IMR-90 (cell line): Measurements from ENCODE around the gene HYDIN. TPM values are rescaled to one million over a fixed set of nuclear protein-coding genes. Genes with fewer than 3 reads are reported as not detected.
"Not testable (repeated sequence)": the region's sequence is repeated elsewhere in the genome, so short reads cannot be mapped to it uniquely, and the experiment has no call there.

Experiments
- ATAC-seq: fragments of 200-7000 bp; cut with Tn5 transposase; 2 replicates; pipeline ENCODE4 v1.9.1; 2020; ENCODE audit warnings: low read depth, mild to moderate bottlenecking, moderate library complexity
- BruUV-seq: library from RNA; stranded (reverse); fragments of 400-500 nt; replicated peaks from 2 replicates; lab custom pipeline; 2021; lab: Mats Ljungman, UMichigan
- CTCF ChIA-PET: fragments of 300-600 bp; formaldehyde crosslinking; extraction: SDS; loops from one replicate; lab custom pipeline; 2021; ENCODE audit warnings: antibody characterized with exemption; lab: Yijun Ruan, JAX
- POLR2A ChIA-PET: fragments of 300-600 bp; sonication (Branson Sonifier 250); formaldehyde crosslinking; loops from one replicate; lab custom pipeline; 2022; ENCODE audit warnings: antibody characterized with exemption; ENCODE audit not compliant: unreplicated experiment; lab: Charles Lee
- DNase-seq: peaks from one replicate; pipeline ENCODE4 v3.0.0; 2013
- H2AFZ ChIP-seq: replicated peaks from 2 replicates; pipeline ENCODE3; 2013; ENCODE audit warnings: low read length, mild to moderate bottlenecking; ENCODE audit not compliant: poor library complexity
- H2AK5ac ChIP-seq: 2 replicates; pipeline ENCODE4 v1.6.1; 2013; ENCODE audit warnings: low read depth, low read length, inconsistent platforms
- H2AK9ac ChIP-seq: replicated peaks from 2 replicates; pipeline ENCODE3; 2013; ENCODE audit warnings: mild to moderate bottlenecking, low read depth, low read length, moderate library complexity; ENCODE audit not compliant: poor library complexity
- H2BK120ac ChIP-seq: 2 replicates; pipeline ENCODE4 v1.6.1; 2013; ENCODE audit warnings: low read depth, low read length, inconsistent platforms
- H2BK15ac ChIP-seq: 3 replicates; pipeline ENCODE4 v1.6.1; 2013; ENCODE audit warnings: low read depth, low read length, inconsistent platforms
- H2BK20ac ChIP-seq: 2 replicates; pipeline ENCODE4 v1.6.1; 2013; ENCODE audit warnings: low read depth, mild to moderate bottlenecking, inconsistent platforms, low read length, moderate library complexity
- H2BK5ac ChIP-seq: 2 replicates; pipeline ENCODE4 v1.6.1; 2013; ENCODE audit warnings: mild to moderate bottlenecking, low read depth, low read length, inconsistent platforms; ENCODE audit not compliant: poor library complexity, severe bottlenecking
- H3K14ac ChIP-seq: replicated peaks from 2 replicates; pipeline ENCODE4 v1.6.1; 2013; ENCODE audit warnings: low read depth, low read length, inconsistent platforms
- H3K18ac ChIP-seq: 2 replicates; pipeline ENCODE4 v1.6.1; 2013; ENCODE audit warnings: low read depth, low read length, control low read depth
- H3K23ac ChIP-seq: 2 replicates; pipeline ENCODE4 v1.6.1; 2013; ENCODE audit warnings: low read depth, low read length, inconsistent platforms
- H3K27ac ChIP-seq: 2 replicates; pipeline ENCODE4 v1.5.1; 2013; ENCODE audit warnings: mild to moderate bottlenecking, control low read depth, low read length; ENCODE audit not compliant: insufficient read depth
- H3K27me3 ChIP-seq: 2 replicates; pipeline ENCODE4 v1.6.1; 2013; ENCODE audit warnings: low read length; ENCODE audit not compliant: control insufficient read depth, insufficient read depth
- H3K36me3 ChIP-seq: 2 replicates; pipeline ENCODE4 v1.6.1; 2013; ENCODE audit warnings: low read length, mixed read lengths; ENCODE audit not compliant: control insufficient read depth, insufficient read depth
- H3K4ac ChIP-seq: 2 replicates; pipeline ENCODE4 v1.6.1; 2013; ENCODE audit warnings: low read depth, low read length, inconsistent platforms
- H3K4me1 ChIP-seq: 2 replicates; pipeline ENCODE4 v1.6.1; 2013; ENCODE audit warnings: low read length, mixed read lengths; ENCODE audit not compliant: control insufficient read depth, insufficient read depth
- H3K4me2 ChIP-seq: 2 replicates; pipeline ENCODE4 v1.6.1; 2013; ENCODE audit warnings: low read depth, mild to moderate bottlenecking, control low read depth, low read length, moderate library complexity
- H3K4me3 ChIP-seq: 2 replicates; pipeline ENCODE4 v1.5.1; 2013; ENCODE audit warnings: low read depth, mild to moderate bottlenecking, control low read depth, low read length, moderate library complexity; ENCODE audit not compliant: insufficient read depth
- H3K56ac ChIP-seq: 2 replicates; pipeline ENCODE4 v1.6.1; 2013; ENCODE audit warnings: low read length, inconsistent platforms; ENCODE audit not compliant: insufficient read depth; ENCODE audit errors: extremely low read depth
- H3K79me1 ChIP-seq, 2 experiments: 2 replicates each; pipeline ENCODE4 v1.6.1; 2013; ENCODE audit warnings: low read length in 2 of 2, inconsistent platforms in 1 of 2, low read depth in 1 of 2
- H3K9ac ChIP-seq: 2 replicates; pipeline ENCODE4 v1.6.1; 2013; ENCODE audit warnings: low read depth, low read length, control low read depth
- H3K9me1 ChIP-seq: 2 replicates; pipeline ENCODE4 v1.6.1; 2013; ENCODE audit warnings: low read length, inconsistent platforms; ENCODE audit not compliant: insufficient read depth
- H3K9me3 ChIP-seq: 2 replicates; pipeline ENCODE4 v1.6.1; 2013; ENCODE audit warnings: low read length; ENCODE audit not compliant: control insufficient read depth, insufficient read depth
- H4K20me1 ChIP-seq: 2 replicates; pipeline ENCODE4 v1.6.1; 2013; ENCODE audit warnings: low read length, inconsistent platforms; ENCODE audit not compliant: insufficient read depth
- H4K5ac ChIP-seq: 2 replicates; pipeline ENCODE4 v1.6.1; 2013; ENCODE audit warnings: mild to moderate bottlenecking, low read depth, low read length, control low read depth
- H4K8ac ChIP-seq, 2 experiments: 2 replicates each; pipeline ENCODE4 v1.6.1; 2013; ENCODE audit warnings: low read depth in 2 of 2, low read length in 2 of 2, control low read depth in 1 of 2, inconsistent platforms in 1 of 2
- H4K91ac ChIP-seq: 2 replicates; pipeline ENCODE4 v1.6.1; 2013; ENCODE audit warnings: low read depth, low read length, inconsistent platforms; ENCODE audit not compliant: insufficient read depth
- WGBS, 2 experiments: methylation state at CpG; one replicate each; pipeline versions ENCODE4 v1.1.5 to v1.1.7; 2013; ENCODE audit warnings: missing lambda C conversion rate in 2 of 2; ENCODE audit not compliant: insufficient read length in 1 of 2; ENCODE audit errors: extremely low coverage in 2 of 2; 5-methylcytosine and 5-hydroxymethylcytosine counted together
- dilution Hi-C: fragments of 300-500 bp; cut with HindIII; formaldehyde crosslinking; loops from one replicate; pipeline ENCODE4 v1.14.3; 2018; ENCODE audit warnings: low sequenced_read_pairs; ENCODE audit not compliant: unreplicated experiment
- in situ Hi-C: fragments of 300-500 bp; cut with MboI; formaldehyde crosslinking; loops from 3 replicates; pipeline ENCODE4 v1.14.3; 2019; ENCODE audit warnings: low sequenced_read_pairs, inconsistent platforms, mixed read lengths
- intact Hi-C: fragments of 100-400 bp; cut with micrococcal nuclease; formaldehyde crosslinking; loops from 2 replicates; pipeline ENCODE4 v1.10.0; 2022
- polyA plus RNA-seq, 3 experiments: library from polyadenylated mRNA; depleted of rRNA; stranded (reverse); fragments of >200 nt; gene quantifications; 2 replicates each; pipeline ENCODE4 v1.2.3, GENCODE V29; 2012; ENCODE audit warnings: low replicate concordance in 1 of 3
- total RNA-seq: library from RNA; depleted of rRNA; stranded (reverse); fragments of >200 nt; gene quantifications from 2 replicates; pipeline ENCODE4 v1.2.3, GENCODE V29; 2012

The HYDIN gene
- total and polyA plus RNA-seq, 2 of the 4 experiments (the other 2 are of a cell fraction) = 0.18 to 0.27 TPM

DNA sequence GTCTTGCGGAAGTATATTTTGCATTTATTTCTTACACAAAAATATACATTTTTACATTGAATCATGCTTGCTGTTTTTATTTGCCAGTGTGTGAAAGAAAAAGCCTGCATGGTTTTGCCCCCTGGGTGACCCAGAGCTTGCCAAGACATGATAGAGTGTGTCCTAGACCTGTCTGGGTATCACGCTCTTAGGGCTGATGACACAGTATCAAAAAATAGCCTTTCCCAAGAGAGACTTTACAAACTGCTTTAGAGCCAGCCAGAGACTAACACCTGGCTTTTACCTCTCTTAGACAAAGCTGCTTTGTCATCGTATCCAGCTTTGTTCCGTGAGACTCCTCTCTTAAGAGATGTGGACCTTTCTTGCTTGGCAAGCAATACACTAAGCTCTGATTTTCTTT lies 160.7 kb downstream of the HYDIN start:
- H2AK9ac ChIP-seq, H2AK5ac ChIP-seq, H4K91ac ChIP-seq, BruUV-seq, H3K9me1 ChIP-seq, H3K14ac ChIP-seq, dilution Hi-C loops, in situ Hi-C loops, H4K5ac ChIP-seq, H3K56ac ChIP-seq, H2BK120ac ChIP-seq, H3K9me3 ChIP-seq, H3K4ac ChIP-seq, H2BK15ac ChIP-seq, ATAC-seq, H3K27me3 ChIP-seq, H4K20me1 ChIP-seq, H3K79me1 ChIP-seq, H3K4me2 ChIP-seq, H4K8ac ChIP-seq, H3K9ac ChIP-seq, H3K4me1 ChIP-seq, H2BK5ac ChIP-seq, DNase-seq, intact Hi-C loops, H3K4me3 ChIP-seq, CTCF ChIA-PET, H3K36me3 ChIP-seq, H3K27ac ChIP-seq, POLR2A ChIA-PET, H3K18ac ChIP-seq, H2AFZ ChIP-seq, H2BK20ac ChIP-seq, H3K23ac ChIP-seq: not testable (repeated sequence)
- WGBS, 2 experiments = 48% methylated on average over 2 of the region's 4 CpGs; no CpG with 5 or more reads in 1 of the 2 experiments

DNA sequence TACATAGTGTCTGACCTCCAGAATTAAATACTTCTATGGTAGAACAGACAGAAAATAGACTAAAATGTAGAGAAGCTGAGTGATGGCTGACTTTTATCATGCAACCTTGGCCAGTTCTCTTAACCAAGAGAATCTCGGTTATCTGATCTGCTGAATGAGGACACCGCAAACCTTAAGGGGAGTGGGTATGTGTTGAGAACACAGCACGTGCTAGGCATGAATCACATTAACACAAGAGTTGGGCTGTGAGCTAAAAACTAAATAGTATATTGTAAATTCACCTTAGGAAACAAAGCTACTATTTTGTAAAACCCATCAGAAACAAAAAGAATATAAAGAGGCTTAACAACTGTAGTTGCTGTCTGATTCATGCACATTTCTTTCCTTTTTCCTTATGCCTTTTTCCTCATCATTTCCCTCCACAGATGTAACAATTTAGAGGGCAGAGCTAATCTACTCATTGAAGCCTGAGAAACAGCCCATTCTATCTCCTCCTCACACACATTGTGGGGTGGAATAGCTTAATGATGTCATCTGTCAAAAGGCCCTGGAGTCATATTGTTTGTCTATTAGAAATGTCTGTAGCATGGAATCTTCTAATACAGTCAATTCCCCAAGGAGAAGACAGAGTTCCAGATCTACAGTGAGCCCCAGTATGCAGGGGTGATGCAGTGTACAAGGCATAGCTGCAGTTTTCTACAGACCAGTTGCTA lies 176.5 kb downstream of the HYDIN start:
- H3K27me3 ChIP-seq, H3K79me1 ChIP-seq, H3K4me1 ChIP-seq, H2BK15ac ChIP-seq, H3K9me3 ChIP-seq, H3K9me1 ChIP-seq, H3K4ac ChIP-seq, H2AK5ac ChIP-seq, H2AFZ ChIP-seq, dilution Hi-C loops, H3K56ac ChIP-seq, BruUV-seq, H4K5ac ChIP-seq, H2BK20ac ChIP-seq, H4K91ac ChIP-seq, H3K27ac ChIP-seq, H3K18ac ChIP-seq, in situ Hi-C loops, H3K4me3 ChIP-seq, H4K8ac ChIP-seq, H2AK9ac ChIP-seq, ATAC-seq, CTCF ChIA-PET, intact Hi-C loops, POLR2A ChIA-PET, H2BK120ac ChIP-seq, H3K9ac ChIP-seq, H3K14ac ChIP-seq, H3K4me2 ChIP-seq, H4K20me1 ChIP-seq, H2BK5ac ChIP-seq, H3K36me3 ChIP-seq, H3K23ac ChIP-seq, DNase-seq: not testable (repeated sequence)
- no CpG with 5 or more reads among the region's 3 CpGs for WGBS, 2 experiments
